Measurements from ENCODE around the gene SYNPO2. TPM values are rescaled to one million over a fixed set of nuclear protein-coding genes. Genes with fewer than 3 reads are reported as not detected.

SYNPO2 gene
- total and polyA plus RNA-seq, 2 of the 13 experiments (the other 11 are each of a cell fraction or from before 2014, with no cell fraction given) = not detected

GRCh38 chr4:119037709-119038108, 149.1 kb downstream of the SYNPO2 start:
- H3K79me2 ChIP-seq (ENCODE audit: insufficient read depth, low read length) = no peaks in the 10 kb centered on the region
- no peak overlapping the region for H3K4me2 ChIP-seq (ENCODE audit: low read depth, low read length)
- H3K9me3 ChIP-seq (ENCODE audit: low read length) = no peaks in the 10 kb centered on the region
- no TSS peak for BruUV-seq (replicated peaks)
- H3K4me1 ChIP-seq (ENCODE audit: insufficient read depth, low read length) = no peaks in the 10 kb centered on the region
- no peak overlapping the region for H3K4me3 ChIP-seq (replicated peaks in 1 of 3; ENCODE audit: insufficient read depth in 1 of 3, low read depth in 2 of 3, low read length in 3 of 3)
- FAIRE-seq (no peak), ATAC-seq (no peak), DNase-seq (ENCODE audit: low spot score) (no peak)
- H3K9ac ChIP-seq (ENCODE audit: insufficient read depth, low read depth, low read length) = no peak overlapping the region
- 90% methylated on average over 1 of the region's 1 CpG for WGBS (ENCODE audit: low lambda C conversion rate)
- H3K36me3 ChIP-seq (replicated peaks in 1 of 2; ENCODE audit: control insufficient read depth in 1 of 2, insufficient read depth in 2 of 2, low read length in 2 of 2) = no peaks in the 10 kb centered on the region
- H4K20me1 ChIP-seq (ENCODE audit: insufficient read depth, low read length) = no peaks in the 10 kb centered on the region
- H3K27me3 ChIP-seq (ENCODE audit: control insufficient read depth in 1 of 2, insufficient read depth in 2 of 2, low read length in 2 of 2) = 0 out of 5 replicates have a peak, but pooled peaks cover 0 to 5% of the 10 kb centered on the region in 2 experiments
- CTCF ChIA-PET (ENCODE audit: low intra/inter-chr PET ratio, low total read pairs) = no interaction called here
- POLR2A ChIA-PET = no interaction called here
- in situ Hi-C loops (cut with HindIII; ENCODE audit: extremely low pct_ligation_motif_present, low pct_unique_long_range_greater_than_20kb) = no loop called here
- H2AFZ ChIP-seq (ENCODE audit: low read length) = no peak overlapping the region
- intact Hi-C loops (cut with micrococcal nuclease; ENCODE audit: unreplicated experiment) = no loop called here
- no peak overlapping the region for H3K27ac ChIP-seq (ENCODE audit: extremely low read length, insufficient read depth, low read length)
- TF ChIP-seq DRAP1 (CRISPR knock-in tag; IDR thresholded peaks at IDR 0.05) = no peak
- TF ChIP-seq NFAT5 (CRISPR knock-in tag; IDR thresholded peaks at IDR 0.05) = no peak
- TF ChIP-seq ZNF207 (IDR thresholded peaks at IDR 0.05; ENCODE audit: borderline replicate concordance) = no peak
- no peak for TF ChIP-seq ONECUT2 (CRISPR knock-in tag; IDR thresholded peaks at IDR 0.05)
- TF ChIP-seq PHF8 (CRISPR knock-in tag; IDR thresholded peaks at IDR 0.05) = no peak
- no peak for TF ChIP-seq CREB1 (IDR thresholded peaks at IDR 0.05)
- no peak for TF ChIP-seq CREB1 (CRISPR knock-in tag; IDR thresholded peaks at IDR 0.05)
- TF ChIP-seq ZBTB38 (CRISPR knock-in tag; IDR thresholded peaks at IDR 0.05) = no peak
- no peak for TF ChIP-seq ZNF142 (CRISPR knock-in tag; IDR thresholded peaks at IDR 0.05)
- no peak for TF ChIP-seq ZNF329 (CRISPR knock-in tag; IDR thresholded peaks at IDR 0.05; ENCODE audit: low read depth)
- no peak for TF ChIP-seq NR2F1 (CRISPR knock-in tag; IDR thresholded peaks at IDR 0.05)
- no peak for TF ChIP-seq EHMT2 (IDR thresholded peaks at IDR 0.05; ENCODE audit: borderline replicate concordance, low read depth, low read length)
- TF ChIP-seq ZNF619 (CRISPR knock-in tag; IDR thresholded peaks at IDR 0.05) = no peak
- no peak for TF ChIP-seq ZNF260 (CRISPR knock-in tag; IDR thresholded peaks at IDR 0.05; ENCODE audit: borderline replicate concordance, low read depth)

All from HepG2 (cell line).